GM12878 (cell line): Measurements from ENCODE around the gene KIF5A. TPM values are rescaled to one million over a fixed set of nuclear protein-coding genes. Genes with fewer than 3 reads are reported as not detected.
"Not testable (repeated sequence)": the region's sequence is repeated elsewhere in the genome, so short reads cannot be mapped to it uniquely, and the experiment has no call there.

Experiments
- ATAC-seq: fragments of 200-7000 bp; cut with Tn5 transposase; 3 replicates; pipeline ENCODE4 v1.9.1; 2020; ENCODE audit warnings: mild to moderate bottlenecking, moderate library complexity
- BruUV-seq: library from RNA; stranded (reverse); fragments of 400-500 nt; replicated peaks from 2 replicates; lab custom pipeline; 2021; lab: Mats Ljungman, UMichigan
- CTCF ChIA-PET: fragments of 300-600 bp; sonication (Branson Sonifier 250); formaldehyde crosslinking; extraction: SDS; loops from one replicate; lab custom pipeline; 2021; ENCODE audit warnings: inconsistent platforms; lab: Yijun Ruan, JAX
- POLR2A ChIA-PET: fragments of 350-600 bp; formaldehyde crosslinking; extraction: SDS; loops from one replicate; lab custom pipeline; 2021; ENCODE audit warnings: inconsistent platforms; lab: Charles Lee
- RAD21 ChIA-PET: fragments of 300-600 bp; sonication (Branson Sonifier 250); formaldehyde crosslinking; loops from one replicate; lab custom pipeline; 2023; ENCODE audit warnings: antibody characterized with exemption; ENCODE audit not compliant: unreplicated experiment; lab: Charles Lee
- SMC1A ChIA-PET: fragments of 300-600 bp; sonication (Branson Sonifier 250); formaldehyde crosslinking; loops from one replicate; lab custom pipeline; 2023; ENCODE audit not compliant: unreplicated experiment, uncharacterized antibody; lab: Charles Lee
- DNase-seq: peaks from one replicate; pipeline ENCODE4 v3.0.0-alpha.2; 2011; ENCODE audit warnings: low read depth, low spot score
- FAIRE-seq: peaks from 3 replicates; lab custom pipeline; 2011; peaks lifted over from hg19 to GRCh38; lab: Jason Lieb, UNC
- H2AFZ ChIP-seq: 2 replicates; pipeline ENCODE4 v1.6.0; 2011; ENCODE audit warnings: low read depth, low read length, control low read depth; ENCODE audit not compliant: control insufficient read depth
- H3K27ac ChIP-seq: 2 replicates; pipeline ENCODE4 v1.5.1; 2011; ENCODE audit warnings: control low read depth; ENCODE audit not compliant: control insufficient read depth, insufficient read depth
- H3K27me3 ChIP-seq, 2 experiments: replicated peaks in 1 of 2; 2 replicates each; pipeline versions ENCODE4 v1.6.0 to v1.6.1; 2011; ENCODE audit warnings: low read length in 1 of 2; ENCODE audit not compliant: control insufficient read depth in 2 of 2, insufficient read depth in 2 of 2
- H3K36me3 ChIP-seq, 2 experiments: 2 replicates each; pipeline ENCODE4 v1.5.1; 2011; ENCODE audit warnings: low read length in 1 of 2; ENCODE audit not compliant: control insufficient read depth in 2 of 2, insufficient read depth in 2 of 2
- H3K4me1 ChIP-seq: 2 replicates; pipeline ENCODE4 v1.6.1; 2011; ENCODE audit warnings: mild to moderate bottlenecking, low read length, moderate library complexity, mixed read lengths; ENCODE audit not compliant: control insufficient read depth, insufficient read depth
- H3K4me2 ChIP-seq: 2 replicates; pipeline ENCODE4 v1.6.0; 2011; ENCODE audit warnings: control low read depth; ENCODE audit not compliant: control insufficient read depth, insufficient read depth
- H3K4me3 ChIP-seq: fragments of 200-600 bp; sonication (generic); 2 replicates; pipeline ENCODE4 v1.5.1; 2016
- H3K79me2 ChIP-seq: 2 replicates; pipeline ENCODE4 v1.6.0; 2011; ENCODE audit warnings: low read length; ENCODE audit not compliant: control insufficient read depth, insufficient read depth
- H3K9ac ChIP-seq: 2 replicates; pipeline ENCODE4 v1.8.0; 2011; ENCODE audit warnings: low read length, control low read depth, mixed read lengths; ENCODE audit not compliant: control insufficient read depth, insufficient read depth
- H3K9me3 ChIP-seq: replicated peaks from 3 replicates; pipeline ENCODE4 v1.5.1; 2011; ENCODE audit warnings: mild to moderate bottlenecking, low read length; ENCODE audit not compliant: control insufficient read depth, insufficient read depth
- H4K20me1 ChIP-seq: 2 replicates; pipeline ENCODE4 v1.6.0; 2011; ENCODE audit not compliant: control insufficient read depth, insufficient read depth
- BCL3 ChIP-seq: IDR thresholded peaks from 2 replicates; pipeline ENCODE4 v1.6.1; 2011; ENCODE audit warnings: borderline replicate concordance, low read depth, mild to moderate bottlenecking, moderate library complexity, low read length; ENCODE audit not compliant: insufficient read depth, poor library complexity, severe bottlenecking
- EGR1 ChIP-seq, 2 experiments: IDR thresholded peaks; 1 replicate in 1 of 2; 2 replicates in 1 of 2; pipeline ENCODE4 v1.6.1; 2011 to 2012; ENCODE audit warnings: low read depth in 2 of 2, low read length in 2 of 2, borderline replicate concordance in 1 of 2, mild to moderate bottlenecking in 1 of 2, moderate library complexity in 1 of 2
- RFX5 ChIP-seq: IDR thresholded peaks from 2 replicates; pipeline ENCODE4 v1.6.1; 2011; ENCODE audit warnings: low read depth, low read length, improper control_type of control experiment
- SMAD1 ChIP-seq: fragments of 450-650 bp; IDR thresholded peaks from 2 replicates; pipeline ENCODE4 v1.6.1; 2018; ENCODE audit warnings: mild to moderate bottlenecking, low read depth; ENCODE audit not compliant: partially characterized antibody
- TCF12 ChIP-seq: IDR thresholded peaks from 2 replicates; pipeline ENCODE4 v1.6.1; 2011; ENCODE audit warnings: low read depth, mild to moderate bottlenecking, low read length
- WGBS: methylation state at CpG from one replicate; pipeline ENCODE4 v1.1.6; 2016; ENCODE audit warnings: low lambda C conversion rate; ENCODE audit not compliant: insufficient replicate concordance, insufficient coverage; ENCODE audit errors: missing lambda C conversion rate; 5-methylcytosine and 5-hydroxymethylcytosine counted together
- in situ Hi-C: fragments of 300-500 bp; cut with MboI; formaldehyde crosslinking; loops from 9 replicates; pipeline ENCODE4 v1.14.3; 2018; ENCODE audit warnings: mixed read lengths
- intact Hi-C: fragments of 100-400 bp; cut with micrococcal nuclease; formaldehyde crosslinking; loops from one replicate; pipeline ENCODE4 v1.14.2; 2022; ENCODE audit not compliant: unreplicated experiment
- polyA plus RNA-seq, 11 experiments: library from polyadenylated mRNA; depleted of rRNA in 4 of 11; unstranded in 6 of 11; stranded (reverse) in 5 of 11; fragments of >200 nt; fragmentation: Nextera tagmentation in 4 of 11; fragmentation: Illumina TruSeq in 1 of 11; extraction: Ambion mirVana in 4 of 11; extraction: Trizol in 1 of 11; gene quantifications; 1 replicate in 1 of 11; 2 replicates in 10 of 11; pipeline versions ENCODE4 v1.2.1 to v1.2.3, GENCODE V29; 2011 to 2016; ENCODE audit warnings: inconsistent platforms in 2 of 11, missing spikeins in 2 of 11, low read depth in 1 of 11
- total RNA-seq, 4 experiments: library from RNA; depleted of rRNA in 3 of 4; stranded (reverse); fragments of >200 nt in 3 of 4; fragmentation: Illumina TruSeq in 1 of 4; extraction: Trizol in 1 of 4; gene quantifications; 2 replicates each; pipeline versions ENCODE4 v1.2.1 to v1.2.3, GENCODE V29; 2013 to 2021

Gene KIF5A
- total and polyA plus RNA-seq, 10 of the 15 experiments (the other 5 are each of a cell fraction or from before 2014, with no cell fraction given): 0.35 to 2.9 (median 0.97) TPM

DNA sequence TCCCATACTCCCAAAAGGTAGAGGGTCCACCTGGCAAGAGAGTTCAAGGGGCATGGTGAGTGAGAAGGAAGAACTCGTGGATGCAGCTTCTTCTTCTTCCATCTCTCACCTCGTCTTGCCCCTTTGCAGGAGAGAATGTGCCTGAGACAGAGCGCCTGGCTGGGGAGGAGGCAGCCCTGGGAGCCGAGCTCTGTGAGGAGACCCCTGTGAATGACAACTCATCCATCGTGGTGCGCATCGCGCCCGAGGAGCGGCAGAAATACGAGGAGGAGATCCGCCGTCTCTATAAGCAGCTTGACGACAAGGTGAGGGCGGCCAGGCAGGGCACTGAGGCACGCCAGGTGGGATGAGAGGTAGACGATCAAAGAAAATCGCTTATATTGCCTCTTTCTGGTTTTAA lies 20.0 kb downstream of the KIF5A start:
- H3K27ac ChIP-seq: no peak overlapping the region
- DNase-seq (no peak), ATAC-seq (no peak), FAIRE-seq (no peak)
- CTCF ChIA-PET: no interaction called here
- SMC1A ChIA-PET: no interaction called here
- H3K36me3 ChIP-seq: no peaks in the 10 kb centered on the region
- in situ Hi-C loops: no loop called here
- TF ChIP-seq EGR1 (IDR thresholded peaks at IDR 0.05; ENCODE audit: borderline replicate concordance in 1 of 2, low read depth in 2 of 2, low read length in 2 of 2) (no peak), BCL3 (no peak), RFX5 (no peak), SMAD1 (no peak), TCF12 (no peak)
- no peak overlapping the region for H3K4me2 ChIP-seq
- intact Hi-C loops: no loop called here
- no peaks in the 10 kb centered on the region for H3K9me3 ChIP-seq
- RAD21 ChIA-PET: no interaction called here
- no peak overlapping the region for H2AFZ ChIP-seq
- WGBS: 49% methylated on average over 12 of the region's 18 CpGs
- H3K27me3 ChIP-seq: no peaks in the 10 kb centered on the region
- BruUV-seq: no TSS peak
- H3K4me3 ChIP-seq: no peak overlapping the region
- no peaks in the 10 kb centered on the region for H4K20me1 ChIP-seq
- H3K9ac ChIP-seq: no peak overlapping the region
- POLR2A ChIA-PET: no interaction called here
- H3K79me2 ChIP-seq: no peaks in the 10 kb centered on the region
- H3K4me1 ChIP-seq: no peaks in the 10 kb centered on the region

- in situ Hi-C loops, H3K27ac ChIP-seq, POLR2A ChIA-PET, H3K9me3 ChIP-seq, DNase-seq, FAIRE-seq, H3K4me2 ChIP-seq, SMC1A ChIA-PET, H3K9ac ChIP-seq, H3K27me3 ChIP-seq, intact Hi-C loops, H3K4me3 ChIP-seq, H3K36me3 ChIP-seq, ATAC-seq, BruUV-seq, H2AFZ ChIP-seq, H4K20me1 ChIP-seq, H3K4me1 ChIP-seq, H3K79me2 ChIP-seq: not testable (repeated sequence)
- WGBS: 58% methylated on average over 13 of the region's 13 CpGs
- ChIA-PET CTCF (interaction anchor here (0.7 to 0.9 kb wide), 2 partner anchors 13 to 59 kb away, joined by 3 to 4 read pairs; no protein-coding TSS in a partner anchor), RAD21 (interaction anchor here (0.6 kb wide), 1 partner anchor 22 kb away, joined by 3 read pairs; no protein-coding TSS in a partner anchor)
These were observed 20.6 kb downstream of the KIF5A start for GRCh38 chr12:57570438-57570837.
